ENCODE data around the gene CLTB.
A peak's percentile ranks its signal among the peaks of the same experiment; 100 is the strongest.

CLTB gene

GRCh38 chr5:176401281-176402205, 14.8 kb downstream of the CLTB start:
- FAIRE-seq = no peak

- no peak for FAIRE-seq
Measured at GRCh38 chr5:176400382-176401156, 15.8 kb downstream of the CLTB start.

- FAIRE-seq = no peak
Measured at GRCh38 chr5:176397736-176398420, 18.5 kb downstream of the CLTB start.

GRCh38 chr5:176396330-176396729, 20.0 kb downstream of the CLTB start:
- no peak for FAIRE-seq

- FAIRE-seq = no peak
Measured at GRCh38 chr5:176394881-176395675, 21.3 kb downstream of the CLTB start.

GRCh38 chr5:176394096-176394495, 22.2 kb downstream of the CLTB start:
- no peak for FAIRE-seq

GRCh38 chr5:176392526-176392925, 23.8 kb downstream of the CLTB start:
- no peak for FAIRE-seq

- FAIRE-seq = no peak
Measured at GRCh38 chr5:176391999-176392398, 24.3 kb downstream of the CLTB start.

- FAIRE-seq = no peak
Measured at GRCh38 chr5:176391479-176391878, 24.9 kb downstream of the CLTB start.

GRCh38 chr5:176389135-176390123, 26.9 kb downstream of the CLTB start:
- no peak for FAIRE-seq

GRCh38 chr5:176388444-176389134, 27.8 kb downstream of the CLTB start, which contains the start of the genes HIGD2A and NOP16:
Gene HIGD2A (plus strand): TSS chr5:176388751. CDS start chr5:176388820, 69 bp downstream.
Gene NOP16 (minus strand): TSS chr5:176388598. CDS start chr5:176388539, 59 bp downstream.
- FAIRE-seq = peak; percentile 95

GRCh38 chr5:176388003-176388443, 28.3 kb downstream of the CLTB start:
- no peak for FAIRE-seq

- no peak for FAIRE-seq
Measured at GRCh38 chr5:176387384-176387925, 28.9 kb downstream of the CLTB start.

GRCh38 chr5:176386491-176386890, 29.8 kb downstream of the CLTB start:
- FAIRE-seq = no peak

- no peak for FAIRE-seq
Measured at GRCh38 chr5:176384991-176385390, 31.3 kb downstream of the CLTB start.

GRCh38 chr5:176384366-176384930, 31.9 kb downstream of the CLTB start:
- no peak for FAIRE-seq

GRCh38 chr5:176383961-176384360, 32.4 kb downstream of the CLTB start:
- no peak for FAIRE-seq

GRCh38 chr5:176383248-176383905, 33.0 kb downstream of the CLTB start:
- no peak for FAIRE-seq

GRCh38 chr5:176382721-176383120, 33.6 kb downstream of the CLTB start:
- FAIRE-seq = no peak

Measured in islet of Langerhans (tissue), 1 donor.